Endothelial cell of umbilical vein (primary cell): Measurements from ENCODE around the gene BTN1A1. TPM values are rescaled to one million over a fixed set of nuclear protein-coding genes. Genes with fewer than 3 reads are reported as not detected.

Source experiments
- BruUV-seq: library from RNA; stranded (reverse); fragments of 400-500 nt; replicated peaks from 2 replicates; lab custom pipeline; 2021; lab: Mats Ljungman, UMichigan
- CTCF ChIA-PET: fragments of 300-600, 350-600 bp; sonication (Branson Sonifier 250); formaldehyde crosslinking; loops from one replicate; lab custom pipeline; 2021; ENCODE audit warnings: antibody characterized with exemption, inconsistent platforms; lab: Charles Lee
- POLR2A ChIA-PET: fragments of 300-600, 350-600 bp; sonication (Branson Sonifier 250); formaldehyde crosslinking; loops from one replicate; lab custom pipeline; 2021; ENCODE audit warnings: antibody characterized with exemption, inconsistent platforms; lab: Charles Lee
- DNase-seq: peaks from one replicate; pipeline ENCODE4 v3.0.0-alpha.2; 2011; ENCODE audit warnings: low read depth, low spot score
- FAIRE-seq: peaks from 2 replicates; lab custom pipeline; 2011; peaks lifted over from hg19 to GRCh38; lab: Jason Lieb, UNC
- H2AFZ ChIP-seq: 2 replicates; pipeline ENCODE4 v1.6.0; 2012; ENCODE audit warnings: low read depth, low read length, control low read depth, inconsistent platforms
- H3K27ac ChIP-seq: 2 replicates; pipeline ENCODE4 v1.5.1; 2011; ENCODE audit warnings: low read depth, mild to moderate bottlenecking, control low read depth, low read length, moderate library complexity; ENCODE audit not compliant: insufficient read depth
- H3K27me3 ChIP-seq, 2 experiments: 2 replicates each; pipeline versions ENCODE4 v1.6.0 to v1.6.1; 2011; ENCODE audit warnings: low read length in 2 of 2, mixed read lengths in 1 of 2; ENCODE audit not compliant: control insufficient read depth in 2 of 2, insufficient read depth in 2 of 2
- H3K36me3 ChIP-seq, 2 experiments: 2 replicates in 1 of 2; 3 replicates in 1 of 2; pipeline ENCODE4 v1.5.1; 2011; ENCODE audit warnings: low read length in 2 of 2, mild to moderate bottlenecking in 1 of 2, moderate library complexity in 1 of 2; ENCODE audit not compliant: control insufficient read depth in 2 of 2, insufficient read depth in 2 of 2; ENCODE audit errors: extremely low read depth in 1 of 2
- H3K4me1 ChIP-seq: 3 replicates; pipeline ENCODE4 v1.5.1; 2011; ENCODE audit warnings: mild to moderate bottlenecking, low read length; ENCODE audit not compliant: control insufficient read depth, insufficient read depth; ENCODE audit errors: extremely low read depth
- H3K4me2 ChIP-seq: 2 replicates; pipeline ENCODE4 v1.6.1; 2011; ENCODE audit warnings: low read length, control low read depth, mixed read lengths; ENCODE audit not compliant: insufficient read depth
- H3K4me3 ChIP-seq, 3 experiments: fragments of 200-600 bp in 1 of 3; sonication (generic), shearing (Covaris generic) in 1 of 3; replicated peaks in 1 of 3; 2 replicates each; pipeline ENCODE4 v1.5.1; 2011 to 2016; ENCODE audit warnings: control low read depth in 3 of 3, low read length in 3 of 3, mild to moderate bottlenecking in 2 of 3, inconsistent platforms in 1 of 3, low read depth in 1 of 3, moderate library complexity in 1 of 3; ENCODE audit not compliant: insufficient read depth in 1 of 3
- H3K79me2 ChIP-seq: 2 replicates; pipeline ENCODE4 v1.6.0; 2012; ENCODE audit warnings: low read length, inconsistent platforms; ENCODE audit not compliant: control insufficient read depth, insufficient read depth
- H3K9ac ChIP-seq: replicated peaks from 2 replicates; pipeline ENCODE3; 2011; ENCODE audit warnings: low read length, control low read depth; ENCODE audit not compliant: insufficient read depth; ENCODE audit errors: extremely low read depth
- H3K9me1 ChIP-seq: replicated peaks from 3 replicates; pipeline ENCODE4 v1.6.0; 2011; ENCODE audit warnings: mild to moderate bottlenecking, low read length; ENCODE audit not compliant: control insufficient read depth, insufficient read depth; ENCODE audit errors: extremely low read depth
- H3K9me3 ChIP-seq: replicated peaks from 2 replicates; pipeline ENCODE4 v1.5.1; 2012; ENCODE audit warnings: low read length, inconsistent platforms; ENCODE audit not compliant: control insufficient read depth, insufficient read depth
- H4K20me1 ChIP-seq: replicated peaks from 2 replicates; pipeline ENCODE3; 2011; ENCODE audit warnings: mild to moderate bottlenecking, low read length; ENCODE audit not compliant: control insufficient read depth, insufficient read depth; ENCODE audit errors: extremely low read depth
- EZH2 ChIP-seq: IDR thresholded peaks from 2 replicates; pipeline ENCODE4 v1.6.1; 2012; ENCODE audit warnings: borderline replicate concordance, low read depth, mild to moderate bottlenecking, moderate library complexity, low read length, inconsistent platforms; ENCODE audit not compliant: severe bottlenecking
- FOS ChIP-seq: IDR thresholded peaks from 2 replicates; pipeline ENCODE4 v1.6.1; 2011; ENCODE audit warnings: mild to moderate bottlenecking, low read length, moderate library complexity, borderline replicate concordance; ENCODE audit not compliant: insufficient read depth
- GATA2 ChIP-seq: IDR thresholded peaks from 2 replicates; pipeline ENCODE4 v1.7.0; 2011; ENCODE audit warnings: low read depth, mild to moderate bottlenecking, moderate library complexity, mixed read lengths, low read length; ENCODE audit not compliant: insufficient read length, insufficient read depth
- JUN ChIP-seq: IDR thresholded peaks from 2 replicates; pipeline ENCODE4 v1.6.1; 2011; ENCODE audit warnings: borderline replicate concordance, low read depth; ENCODE audit not compliant: insufficient read length, insufficient read depth
- MYC ChIP-seq: IDR thresholded peaks from one replicate; pipeline ENCODE4 v1.6.1; 2011; ENCODE audit warnings: mild to moderate bottlenecking, low read depth, low read length
- POLR2A ChIP-seq: IDR thresholded peaks from 2 replicates; pipeline ENCODE4 v1.6.1; 2012; ENCODE audit warnings: low read depth, mild to moderate bottlenecking, control low read depth, low read length
- POLR2AphosphoS5 ChIP-seq: IDR thresholded peaks from 2 replicates; pipeline ENCODE4 v1.6.1; 2012; ENCODE audit warnings: low read depth, mild to moderate bottlenecking, control low read depth, low read length, moderate library complexity; ENCODE audit not compliant: insufficient read depth
- dilution Hi-C: fragments of 300-500 bp; cut with MboI; formaldehyde crosslinking; loops from one replicate; pipeline ENCODE4 v1.15.0; 2019; ENCODE audit warnings: low sequenced_read_pairs; ENCODE audit not compliant: extremely low pct_ligation_motif_present
- intact Hi-C: fragments of 100-400 bp; cut with micrococcal nuclease; formaldehyde crosslinking; loops from one replicate; pipeline ENCODE4 v1.10.0; 2022
- polyA plus RNA-seq, 4 experiments: library from polyadenylated mRNA; depleted of rRNA in 3 of 4; stranded (reverse) in 3 of 4; unstranded in 1 of 4; fragments of >200 nt; gene quantifications; 2 replicates each; pipeline versions ENCODE4 v1.2.1 to v1.2.3, GENCODE V29; 2011 to 2012; ENCODE audit warnings: missing spikeins in 1 of 4
- total RNA-seq: library from RNA; stranded (reverse); gene quantifications from 2 replicates; pipeline ENCODE4 v1.2.3, GENCODE V29; 2021
- TF ChIP-seq, protein P1 (sequence below): IDR thresholded peaks from 2 replicates; pipeline ENCODE4 v1.6.1; 2011; ENCODE audit not compliant: insufficient read depth, insufficient read length
- TF ChIP-seq, protein P2 (sequence below), 2 donors: IDR thresholded peaks; 1 replicate in 1 of 2; 2 replicates in 1 of 2; pipeline ENCODE4 v1.5.1; 2011; ENCODE audit warnings: low read length in 2 of 2, mild to moderate bottlenecking in 2 of 2, moderate library complexity in 2 of 2, control low read depth in 1 of 2, inconsistent platforms in 1 of 2, low read depth in 1 of 2; ENCODE audit not compliant: insufficient read depth in 1 of 2; ENCODE audit errors: extremely low read depth in 1 of 2

BTN1A1 gene
- total and polyA plus RNA-seq, 2 donors (not counting 3 experiments of a cell fraction or from before 2014, with no cell fraction given): not detected

DNA sequence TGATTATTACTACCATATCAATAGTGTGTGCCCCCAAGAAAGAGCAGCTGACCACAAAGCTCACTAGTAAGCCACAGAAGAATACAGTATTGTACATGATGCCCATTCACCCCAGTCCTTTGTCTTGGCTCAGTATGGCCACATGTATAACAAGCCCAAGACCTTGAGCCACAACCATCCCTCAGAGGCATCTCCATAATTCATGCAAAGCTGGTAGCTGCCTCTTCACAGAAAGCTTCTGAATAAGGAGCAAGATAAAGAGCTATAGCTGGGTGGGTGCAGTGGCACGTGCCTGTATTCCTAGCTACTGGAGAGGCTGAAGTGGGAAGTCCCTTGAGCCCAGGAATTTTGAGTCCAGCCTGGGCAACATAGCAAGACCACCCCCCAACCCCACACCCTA is 4.8 kb upstream of the BTN1A1 start:
- H3K4me2 ChIP-seq: no peak overlapping the region
- H3K9me1 ChIP-seq: no peaks in the 10 kb centered on the region
- ChIA-PET POLR2A (no interaction called here), CTCF (interaction anchor here (1.3 to 4.6 kb wide), 4 partner anchors 10 to 154 kb away, joined by 3 to 23 read pairs (median 6); no protein-coding TSS in a partner anchor)
- DNase-seq (no peak), FAIRE-seq (no peak)
- TF ChIP-seq MYC (no peak), JUN (no peak), GATA2 (no peak), FOS (no peak), POLR2AphosphoS5 (no peak), POLR2A (no peak), EZH2 (no peak)
- TF ChIP-seq, protein P1, sequence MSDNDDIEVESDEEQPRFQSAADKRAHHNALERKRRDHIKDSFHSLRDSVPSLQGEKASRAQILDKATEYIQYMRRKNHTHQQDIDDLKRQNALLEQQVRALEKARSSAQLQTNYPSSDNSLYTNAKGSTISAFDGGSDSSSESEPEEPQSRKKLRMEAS: no peak
- TF ChIP-seq, protein P2, sequence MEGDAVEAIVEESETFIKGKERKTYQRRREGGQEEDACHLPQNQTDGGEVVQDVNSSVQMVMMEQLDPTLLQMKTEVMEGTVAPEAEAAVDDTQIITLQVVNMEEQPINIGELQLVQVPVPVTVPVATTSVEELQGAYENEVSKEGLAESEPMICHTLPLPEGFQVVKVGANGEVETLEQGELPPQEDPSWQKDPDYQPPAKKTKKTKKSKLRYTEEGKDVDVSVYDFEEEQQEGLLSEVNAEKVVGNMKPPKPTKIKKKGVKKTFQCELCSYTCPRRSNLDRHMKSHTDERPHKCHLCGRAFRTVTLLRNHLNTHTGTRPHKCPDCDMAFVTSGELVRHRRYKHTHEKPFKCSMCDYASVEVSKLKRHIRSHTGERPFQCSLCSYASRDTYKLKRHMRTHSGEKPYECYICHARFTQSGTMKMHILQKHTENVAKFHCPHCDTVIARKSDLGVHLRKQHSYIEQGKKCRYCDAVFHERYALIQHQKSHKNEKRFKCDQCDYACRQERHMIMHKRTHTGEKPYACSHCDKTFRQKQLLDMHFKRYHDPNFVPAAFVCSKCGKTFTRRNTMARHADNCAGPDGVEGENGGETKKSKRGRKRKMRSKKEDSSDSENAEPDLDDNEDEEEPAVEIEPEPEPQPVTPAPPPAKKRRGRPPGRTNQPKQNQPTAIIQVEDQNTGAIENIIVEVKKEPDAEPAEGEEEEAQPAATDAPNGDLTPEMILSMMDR (IDR thresholded peaks at IDR 0.05; ENCODE audit: extremely low read depth in 1 of 2, insufficient read depth in 1 of 2, low read depth in 1 of 2, low read length in 2 of 2): no peak
- no peaks in the 10 kb centered on the region for H3K36me3 ChIP-seq
- H3K79me2 ChIP-seq: no peaks in the 10 kb centered on the region
- H3K27ac ChIP-seq: no peak overlapping the region
- no peaks in the 10 kb centered on the region for H4K20me1 ChIP-seq
- no peaks in the 10 kb centered on the region for H3K4me1 ChIP-seq
- H2AFZ ChIP-seq: no peak overlapping the region
- dilution Hi-C loops (no loop called here), intact Hi-C loops (no loop called here)
- no peak overlapping the region for H3K4me3 ChIP-seq
- H3K9me3 ChIP-seq: no peaks in the 10 kb centered on the region
- no peak overlapping the region for H3K9ac ChIP-seq
- BruUV-seq: no TSS peak
- H3K27me3 ChIP-seq: peaks cover 14 to 30% of the 10 kb centered on the region in 2 experiments
